K562 (cell line): ENCODE data around the gene PCBP3. TPM values are rescaled to one million over a fixed set of nuclear protein-coding genes. Genes with fewer than 3 reads are reported as not detected.

ENCODE experiments used
- ATAC-seq: fragments of 200-7000 bp; cut with Tn5 transposase; 3 replicates; pipeline ENCODE4 v1.9.1; 2020; ENCODE audit warnings: moderate library complexity
- BruUV-seq: library from RNA; stranded (reverse); fragments of 400-500 nt; replicated peaks from 2 replicates; lab custom pipeline; 2021; lab: Mats Ljungman, UMichigan
- CTCF ChIA-PET: fragments of 300-600 bp; formaldehyde crosslinking; extraction: SDS; loops from one replicate; lab custom pipeline; 2021; ENCODE audit warnings: low intra/inter-chr PET ratio; lab: Yijun Ruan, JAX
- POLR2A ChIA-PET: fragments of 300-600, 350-650 bp; sonication (Branson Sonifier 250); formaldehyde crosslinking; extraction: SDS; loops from one replicate; lab custom pipeline; 2021; ENCODE audit warnings: antibody characterized with exemption, inconsistent platforms; lab: Yijun Ruan, JAX
- DNase-seq, 4 experiments: peaks; one replicate each; pipeline versions ENCODE4 v3.0.0 to v3.0.0-alpha.2; 2011 to 2018; ENCODE audit warnings: low spot score in 3 of 4, mixed read lengths in 3 of 4; ENCODE audit errors: extremely low read depth in 1 of 4
- FAIRE-seq: peaks from 2 replicates; lab custom pipeline; 2011; peaks lifted over from hg19 to GRCh38; lab: Jason Lieb, UNC
- H2AFZ ChIP-seq: 2 replicates; pipeline ENCODE4 v1.6.0; 2011; ENCODE audit warnings: low read depth, low read length, control low read depth, inconsistent platforms
- H3K27ac ChIP-seq: fragments of 200-600 bp; 3 replicates; pipeline ENCODE4 v1.8.0; 2011; ENCODE audit warnings: low read depth, mild to moderate bottlenecking, control low read depth, inconsistent platforms, low read length, moderate library complexity, mixed read lengths; ENCODE audit errors: extremely low read depth
- H3K27me3 ChIP-seq, 2 experiments: fragments of 300-600 bp in 1 of 2; 2 replicates in 1 of 2; 3 replicates in 1 of 2; pipeline versions ENCODE4 v1.6.0 to v1.8.0; 2011; ENCODE audit warnings: inconsistent platforms in 2 of 2, low read length in 2 of 2, mild to moderate bottlenecking in 1 of 2, mixed read lengths in 1 of 2, moderate library complexity in 1 of 2; ENCODE audit not compliant: control insufficient read depth in 2 of 2, insufficient read depth in 2 of 2
- H3K36me3 ChIP-seq: fragments of 300-600 bp; 3 replicates; pipeline ENCODE4 v1.8.0; 2011; ENCODE audit warnings: mild to moderate bottlenecking, low read length, inconsistent platforms; ENCODE audit not compliant: control insufficient read depth, insufficient read depth
- H3K4me1 ChIP-seq, 2 experiments: fragments of 200-600 bp in 1 of 2; replicated peaks in 1 of 2; 2 replicates in 1 of 2; 3 replicates in 1 of 2; pipeline versions ENCODE4 v1.5.1 to v1.8.0; 2011; ENCODE audit warnings: inconsistent platforms in 2 of 2, low read length in 2 of 2, mild to moderate bottlenecking in 1 of 2, mixed read lengths in 1 of 2, moderate library complexity in 1 of 2; ENCODE audit not compliant: control insufficient read depth in 2 of 2, insufficient read depth in 2 of 2
- H3K4me2 ChIP-seq: 2 replicates; pipeline ENCODE4 v1.6.1; 2011; ENCODE audit warnings: low read length, control low read depth, inconsistent platforms, mixed read lengths; ENCODE audit not compliant: insufficient read depth
- H3K4me3 ChIP-seq: fragments of 200-600 bp; sonication (generic), shearing (Covaris generic); 2 replicates; pipeline ENCODE4 v1.5.1; 2016; ENCODE audit warnings: control low read depth, inconsistent platforms
- H3K79me2 ChIP-seq: fragments of 200-600 bp; 3 replicates; pipeline ENCODE4 v1.8.0; 2011; ENCODE audit warnings: low read length, inconsistent platforms; ENCODE audit not compliant: control insufficient read depth, insufficient read depth
- H3K9ac ChIP-seq, 2 experiments: 2 replicates each; pipeline versions ENCODE4 v1.6.0 to v1.6.1; 2011; ENCODE audit warnings: low read depth in 2 of 2, low read length in 2 of 2, control low read depth in 1 of 2, inconsistent platforms in 1 of 2, mild to moderate bottlenecking in 1 of 2, mixed read lengths in 1 of 2; ENCODE audit not compliant: insufficient read depth in 1 of 2
- H3K9me1 ChIP-seq: one replicate; pipeline ENCODE4 v1.6.0; 2011; ENCODE audit warnings: inconsistent platforms, mild to moderate bottlenecking, low read length, moderate library complexity; ENCODE audit not compliant: control insufficient read depth, insufficient read depth
- H3K9me3 ChIP-seq: replicated peaks from 2 replicates; pipeline ENCODE4 v1.5.1; 2011; ENCODE audit warnings: low read depth, low read length, inconsistent platforms; ENCODE audit not compliant: control insufficient read depth, insufficient read depth
- H4K20me1 ChIP-seq: replicated peaks from 2 replicates; pipeline ENCODE4 v1.6.1; 2011; ENCODE audit warnings: low read length, inconsistent platforms, mixed read lengths; ENCODE audit not compliant: control insufficient read depth, insufficient read depth
- CBX1 ChIP-seq: sonication (generic); IDR thresholded peaks from 2 replicates; pipeline ENCODE4 v1.6.1; 2016; ENCODE audit warnings: antibody characterized with exemption, low read depth, mild to moderate bottlenecking
- IFI16 ChIP-seq: fragments of 250-450 bp; sonication (Bioruptor Pico); IDR thresholded peaks from 2 replicates; pipeline ENCODE4 v2.1.2; 2022; ENCODE audit warnings: mild to moderate bottlenecking, inconsistent platforms
- POLR2AphosphoS2 ChIP-seq: IDR thresholded peaks from 2 replicates; pipeline ENCODE4 v1.6.1; 2012; ENCODE audit warnings: low read length, improper control_type of control experiment
- WGBS: fragments of 100-300 bp; shearing (Covaris generic); methylation state at CpG from one replicate; pipeline ENCODE4 v1.1.6; 2016; ENCODE audit warnings: low coverage, mixed read lengths; ENCODE audit not compliant: insufficient coverage; ENCODE audit errors: missing lambda C conversion rate; 5-methylcytosine and 5-hydroxymethylcytosine counted together
- in situ Hi-C: fragments of 300-500 bp; cut with MboI; formaldehyde crosslinking; loops from 4 replicates; pipeline ENCODE4 v1.15.0; 2018; ENCODE audit warnings: inconsistent platforms, mixed read lengths
- intact Hi-C: fragments of 100-400 bp; cut with micrococcal nuclease; formaldehyde crosslinking; loops from 2 replicates; pipeline ENCODE4 v1.14.2; 2022
- polyA plus RNA-seq, 8 experiments: library from polyadenylated mRNA; depleted of rRNA in 4 of 8; stranded (reverse) in 5 of 8; unstranded in 3 of 8; fragments of >200 nt; fragmentation: Nextera tagmentation in 2 of 8; fragmentation: Illumina TruSeq in 1 of 8; extraction: Ambion mirVana in 2 of 8; extraction: Trizol in 1 of 8; gene quantifications; 2 replicates each; pipeline versions ENCODE4 v1.2.1 to v1.2.3, GENCODE V29; 2011 to 2014; ENCODE audit warnings: inconsistent platforms in 1 of 8, missing spikeins in 1 of 8
- total RNA-seq, 7 experiments: library from RNA; depleted of rRNA in 6 of 7; stranded (reverse); fragments of >200 nt in 6 of 7; fragmentation: Illumina TruSeq in 2 of 7; extraction: Trizol in 2 of 7; gene quantifications; 2 replicates each; pipeline versions ENCODE4 v1.2.1 to v1.2.3, GENCODE V29; 2011 to 2021; ENCODE audit warnings: low replicate concordance in 1 of 7
- TF ChIP-seq, protein P1 (sequence below): IDR thresholded peaks from 2 replicates; pipeline ENCODE4 v1.6.1; 2011; ENCODE audit warnings: borderline replicate concordance, low read depth, mild to moderate bottlenecking, moderate library complexity, low read length; ENCODE audit not compliant: insufficient read depth, poor library complexity, severe bottlenecking
- TF ChIP-seq, protein P2 (sequence below), 3 experiments: IDR thresholded peaks in 2 of 3; conservative IDR thresholded peaks in 1 of 3; 2 replicates each; pipeline ENCODE4 v1.5.1; 2011 to 2012; ENCODE audit warnings: low read length in 3 of 3, mild to moderate bottlenecking in 3 of 3, control low read depth in 2 of 3, improper control_type of control experiment in 1 of 3, inconsistent platforms in 1 of 3, low read depth in 1 of 3, mixed read lengths in 1 of 3, moderate library complexity in 1 of 3; ENCODE audit not compliant: insufficient read depth in 2 of 3

The PCBP3 gene
- total and polyA plus RNA-seq, 9 of the 15 experiments (the other 6 are each of a cell fraction or from before 2014, with no cell fraction given): 0.18 TPM; not detected in 8

DNA sequence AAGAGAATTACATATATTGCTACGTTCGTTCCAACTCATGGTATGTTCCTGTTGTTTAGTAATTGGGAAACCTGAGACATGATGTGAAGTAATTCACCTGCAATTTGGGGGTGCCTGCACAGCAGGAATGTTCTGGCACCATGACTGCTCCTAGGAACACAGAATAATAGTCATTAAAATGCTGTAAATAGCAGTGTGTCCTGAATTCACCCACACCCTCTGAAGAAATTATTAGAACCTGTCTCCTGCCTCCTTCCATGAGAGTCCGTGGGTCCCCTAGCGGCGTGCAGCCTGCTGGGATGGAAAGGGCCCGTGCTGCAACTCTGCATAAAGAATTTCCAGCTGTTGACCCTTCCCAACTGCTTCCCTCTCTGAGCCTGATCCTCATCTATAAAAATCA is 143.1 kb downstream of the PCBP3 start:
- ATAC-seq (no peak; the same call in 2 of the 3 replicates), DNase-seq (no peak), FAIRE-seq (no peak)
- H3K9me3 ChIP-seq: no peaks in the 10 kb centered on the region
- no peak overlapping the region for H3K4me3 ChIP-seq
- H3K4me1 ChIP-seq: no peaks in the 10 kb centered on the region
- 0% methylated on average over 6 of the region's 6 CpGs for WGBS
- peaks cover 27 to 44% of the 10 kb centered on the region in 2 experiments; a peak in 4 of 5 replicates for H3K27me3 ChIP-seq
- H3K9me1 ChIP-seq: no peaks in the 10 kb centered on the region
- in situ Hi-C loops (no loop called here), intact Hi-C loops (no loop called here)
- no peak overlapping the region for H2AFZ ChIP-seq
- CTCF ChIA-PET: no interaction called here
- no TSS peak for BruUV-seq
- H3K4me2 ChIP-seq: no peak overlapping the region
- no peaks in the 10 kb centered on the region for H3K36me3 ChIP-seq
- no peaks in the 10 kb centered on the region for H3K79me2 ChIP-seq
- no peak overlapping the region for H3K9ac ChIP-seq
- no peak for TF ChIP-seq CBX1
- TF ChIP-seq, protein P1, sequence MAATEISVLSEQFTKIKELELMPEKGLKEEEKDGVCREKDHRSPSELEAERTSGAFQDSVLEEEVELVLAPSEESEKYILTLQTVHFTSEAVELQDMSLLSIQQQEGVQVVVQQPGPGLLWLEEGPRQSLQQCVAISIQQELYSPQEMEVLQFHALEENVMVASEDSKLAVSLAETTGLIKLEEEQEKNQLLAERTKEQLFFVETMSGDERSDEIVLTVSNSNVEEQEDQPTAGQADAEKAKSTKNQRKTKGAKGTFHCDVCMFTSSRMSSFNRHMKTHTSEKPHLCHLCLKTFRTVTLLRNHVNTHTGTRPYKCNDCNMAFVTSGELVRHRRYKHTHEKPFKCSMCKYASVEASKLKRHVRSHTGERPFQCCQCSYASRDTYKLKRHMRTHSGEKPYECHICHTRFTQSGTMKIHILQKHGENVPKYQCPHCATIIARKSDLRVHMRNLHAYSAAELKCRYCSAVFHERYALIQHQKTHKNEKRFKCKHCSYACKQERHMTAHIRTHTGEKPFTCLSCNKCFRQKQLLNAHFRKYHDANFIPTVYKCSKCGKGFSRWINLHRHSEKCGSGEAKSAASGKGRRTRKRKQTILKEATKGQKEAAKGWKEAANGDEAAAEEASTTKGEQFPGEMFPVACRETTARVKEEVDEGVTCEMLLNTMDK: peak; percentile 12
- TF ChIP-seq IFI16: no peak
- TF ChIP-seq, protein P2, sequence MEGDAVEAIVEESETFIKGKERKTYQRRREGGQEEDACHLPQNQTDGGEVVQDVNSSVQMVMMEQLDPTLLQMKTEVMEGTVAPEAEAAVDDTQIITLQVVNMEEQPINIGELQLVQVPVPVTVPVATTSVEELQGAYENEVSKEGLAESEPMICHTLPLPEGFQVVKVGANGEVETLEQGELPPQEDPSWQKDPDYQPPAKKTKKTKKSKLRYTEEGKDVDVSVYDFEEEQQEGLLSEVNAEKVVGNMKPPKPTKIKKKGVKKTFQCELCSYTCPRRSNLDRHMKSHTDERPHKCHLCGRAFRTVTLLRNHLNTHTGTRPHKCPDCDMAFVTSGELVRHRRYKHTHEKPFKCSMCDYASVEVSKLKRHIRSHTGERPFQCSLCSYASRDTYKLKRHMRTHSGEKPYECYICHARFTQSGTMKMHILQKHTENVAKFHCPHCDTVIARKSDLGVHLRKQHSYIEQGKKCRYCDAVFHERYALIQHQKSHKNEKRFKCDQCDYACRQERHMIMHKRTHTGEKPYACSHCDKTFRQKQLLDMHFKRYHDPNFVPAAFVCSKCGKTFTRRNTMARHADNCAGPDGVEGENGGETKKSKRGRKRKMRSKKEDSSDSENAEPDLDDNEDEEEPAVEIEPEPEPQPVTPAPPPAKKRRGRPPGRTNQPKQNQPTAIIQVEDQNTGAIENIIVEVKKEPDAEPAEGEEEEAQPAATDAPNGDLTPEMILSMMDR (IDR thresholded peaks at IDR 0.05 in 2 of 3, conservative IDR thresholded peaks at IDR 0.05 in 1 of 3; ENCODE audit: insufficient read depth in 2 of 3, low read depth in 1 of 3, low read length in 3 of 3): 0 out of 6 replicates have a peak, but pooled peaks of 1 of the 3 experiments have one; percentile 12
- TF ChIP-seq POLR2AphosphoS2: no peak
- POLR2A ChIA-PET: no interaction called here
- no peak overlapping the region for H3K27ac ChIP-seq
- no peaks in the 10 kb centered on the region; the same call in 1 of the 2 replicates for H4K20me1 ChIP-seq
